A172 (cell line): ENCODE results near the gene ERBB4. TPM values are rescaled to one million over a fixed set of nuclear protein-coding genes. Genes with fewer than 3 reads are reported as not detected.
"Not testable (repeated sequence)": the region's sequence is repeated elsewhere in the genome, so short reads cannot be mapped to it uniquely, and the experiment has no call there.

ENCODE experiments used
- DNase-seq: peaks from one replicate; pipeline ENCODE4 v3.0.0-alpha.2; 2015; ENCODE audit warnings: low spot score
- total RNA-seq: library from RNA; depleted of rRNA; stranded (reverse); fragments of >200 nt; shearing (Covaris generic); gene quantifications from 2 replicates; pipeline ENCODE4 v1.2.3, GENCODE V29; 2014

The ERBB4 gene
- total RNA-seq, 1 experiment from 2014 or later, result 0.09 TPM

GRCh38 chr2:212299943-212300342, 238.7 kb downstream of the ERBB4 start:
- DNase-seq, result no peak

- no peak for DNase-seq
Observed at GRCh38 chr2:212299333-212299732, 239.3 kb downstream of the ERBB4 start.

- DNase-seq, result no peak
Observed at GRCh38 chr2:212295571-212295970, 243.0 kb downstream of the ERBB4 start.

GRCh38 chr2:212294816-212295215, 243.8 kb downstream of the ERBB4 start:
- no peak for DNase-seq

- no peak for DNase-seq
Observed at GRCh38 chr2:212289301-212289700, 249.3 kb downstream of the ERBB4 start.

GRCh38 chr2:212288308-212288707, 250.3 kb downstream of the ERBB4 start:
- DNase-seq, result no peak

GRCh38 chr2:212284166-212284565, 254.4 kb downstream of the ERBB4 start:
- DNase-seq, result no peak

- DNase-seq, result no peak
Observed at GRCh38 chr2:212282671-212283261, 255.8 kb downstream of the ERBB4 start.

- no peak for DNase-seq
Observed at GRCh38 chr2:212276813-212277212, 261.8 kb downstream of the ERBB4 start.

- no peak for DNase-seq
Observed at GRCh38 chr2:212274215-212274614, 264.4 kb downstream of the ERBB4 start.

- no peak for DNase-seq
Observed at GRCh38 chr2:212271583-212271982, 267.0 kb downstream of the ERBB4 start.

- DNase-seq, result no peak
Observed at GRCh38 chr2:212269005-212269404, 269.6 kb downstream of the ERBB4 start.

- no peak for DNase-seq
Observed at GRCh38 chr2:212266297-212266696, 272.3 kb downstream of the ERBB4 start.

GRCh38 chr2:212265777-212266176, 272.8 kb downstream of the ERBB4 start:
- no peak for DNase-seq

GRCh38 chr2:212264187-212264586, 274.4 kb downstream of the ERBB4 start:
- no peak for DNase-seq

GRCh38 chr2:212259226-212259625, 279.4 kb downstream of the ERBB4 start:
- DNase-seq, result no peak

GRCh38 chr2:212254339-212254738, 284.3 kb downstream of the ERBB4 start:
- no peak for DNase-seq

GRCh38 chr2:212249451-212249850, 289.2 kb downstream of the ERBB4 start:
- peak; percentile 13 for DNase-seq

GRCh38 chr2:212245880-212246279, 292.7 kb downstream of the ERBB4 start:
- DNase-seq, result no peak

- no peak for DNase-seq
Observed at GRCh38 chr2:212242724-212243123, 295.9 kb downstream of the ERBB4 start.

GRCh38 chr2:212238152-212238551, 300.4 kb downstream of the ERBB4 start:
- not testable (repeated sequence) for DNase-seq

- no peak for DNase-seq
Observed at GRCh38 chr2:212237350-212238095, 301.1 kb downstream of the ERBB4 start.

GRCh38 chr2:212228743-212229171, 309.8 kb downstream of the ERBB4 start:
- peak; percentile 18 for DNase-seq
